Glomerular visceral epithelial cell (primary cell): Measurements from ENCODE around the gene LGR5.
A peak's percentile ranks its signal among the peaks of the same experiment; 100 is the strongest.

Source experiments
- DNase-seq: peaks from one replicate; pipeline ENCODE4 v3.0.0-alpha.2; 2016; ENCODE audit errors: extremely low spot score

The LGR5 gene, protein sequence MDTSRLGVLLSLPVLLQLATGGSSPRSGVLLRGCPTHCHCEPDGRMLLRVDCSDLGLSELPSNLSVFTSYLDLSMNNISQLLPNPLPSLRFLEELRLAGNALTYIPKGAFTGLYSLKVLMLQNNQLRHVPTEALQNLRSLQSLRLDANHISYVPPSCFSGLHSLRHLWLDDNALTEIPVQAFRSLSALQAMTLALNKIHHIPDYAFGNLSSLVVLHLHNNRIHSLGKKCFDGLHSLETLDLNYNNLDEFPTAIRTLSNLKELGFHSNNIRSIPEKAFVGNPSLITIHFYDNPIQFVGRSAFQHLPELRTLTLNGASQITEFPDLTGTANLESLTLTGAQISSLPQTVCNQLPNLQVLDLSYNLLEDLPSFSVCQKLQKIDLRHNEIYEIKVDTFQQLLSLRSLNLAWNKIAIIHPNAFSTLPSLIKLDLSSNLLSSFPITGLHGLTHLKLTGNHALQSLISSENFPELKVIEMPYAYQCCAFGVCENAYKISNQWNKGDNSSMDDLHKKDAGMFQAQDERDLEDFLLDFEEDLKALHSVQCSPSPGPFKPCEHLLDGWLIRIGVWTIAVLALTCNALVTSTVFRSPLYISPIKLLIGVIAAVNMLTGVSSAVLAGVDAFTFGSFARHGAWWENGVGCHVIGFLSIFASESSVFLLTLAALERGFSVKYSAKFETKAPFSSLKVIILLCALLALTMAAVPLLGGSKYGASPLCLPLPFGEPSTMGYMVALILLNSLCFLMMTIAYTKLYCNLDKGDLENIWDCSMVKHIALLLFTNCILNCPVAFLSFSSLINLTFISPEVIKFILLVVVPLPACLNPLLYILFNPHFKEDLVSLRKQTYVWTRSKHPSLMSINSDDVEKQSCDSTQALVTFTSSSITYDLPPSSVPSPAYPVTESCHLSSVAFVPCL

DNA sequence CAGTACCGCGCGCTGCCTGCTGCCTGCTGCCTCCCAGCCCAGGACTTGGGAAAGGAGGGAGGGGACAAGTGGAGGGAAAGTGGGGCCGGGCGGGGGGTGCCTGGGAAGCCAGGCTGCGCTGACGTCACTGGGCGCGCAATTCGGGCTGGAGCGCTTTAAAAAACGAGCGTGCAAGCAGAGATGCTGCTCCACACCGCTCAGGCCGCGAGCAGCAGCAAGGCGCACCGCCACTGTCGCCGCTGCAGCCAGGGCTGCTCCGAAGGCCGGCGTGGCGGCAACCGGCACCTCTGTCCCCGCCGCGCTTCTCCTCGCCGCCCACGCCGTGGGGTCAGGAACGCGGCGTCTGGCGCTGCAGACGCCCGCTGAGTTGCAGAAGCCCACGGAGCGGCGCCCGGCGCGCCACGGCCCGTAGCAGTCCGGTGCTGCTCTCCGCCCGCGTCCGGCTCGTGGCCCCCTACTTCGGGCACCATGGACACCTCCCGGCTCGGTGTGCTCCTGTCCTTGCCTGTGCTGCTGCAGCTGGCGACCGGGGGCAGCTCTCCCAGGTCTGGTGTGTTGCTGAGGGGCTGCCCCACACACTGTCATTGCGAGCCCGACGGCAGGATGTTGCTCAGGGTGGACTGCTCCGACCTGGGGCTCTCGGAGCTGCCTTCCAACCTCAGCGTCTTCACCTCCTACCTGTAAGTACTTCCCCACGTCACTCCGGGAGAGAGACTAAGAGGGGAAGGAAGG lies at the start of gene LGR5:
TSS of gene LGR5 (plus strand) at position 186 of the 732 bp plus-strand sequence. CDS start at position 469, 283 bp downstream.
- DNase-seq, result peak; percentile 23

DNA sequence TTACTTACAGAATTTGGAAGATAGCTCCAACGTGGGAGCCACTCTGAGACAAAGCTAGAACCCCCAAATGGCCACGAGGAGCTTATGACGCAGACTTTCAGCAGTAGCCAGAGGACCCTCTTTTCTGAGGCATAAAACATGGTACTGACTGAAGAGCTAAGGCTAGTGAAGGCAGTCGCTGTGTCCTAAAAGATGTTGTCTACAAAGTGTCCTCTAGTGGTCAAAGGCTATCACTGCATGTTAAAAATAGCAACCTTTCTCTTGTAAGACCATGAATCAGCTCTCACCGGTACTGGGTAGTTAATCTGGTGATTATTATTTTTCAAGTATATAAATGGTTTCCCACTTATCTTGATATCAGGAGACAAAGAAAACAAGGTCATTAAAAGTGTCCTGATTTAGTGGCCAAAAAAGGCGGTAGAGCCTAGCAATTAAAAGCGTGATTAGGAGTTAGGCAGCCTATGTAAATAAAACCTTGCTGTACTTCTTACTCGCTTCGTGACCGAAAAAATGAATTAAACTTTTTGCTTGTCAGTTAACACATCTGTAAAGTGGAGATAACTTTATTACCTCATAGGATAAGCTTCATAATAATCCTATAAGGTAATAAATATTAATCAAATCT lies 47.0 kb upstream of the LGR5 start:
- DNase-seq, result peak; percentile 58

DNA sequence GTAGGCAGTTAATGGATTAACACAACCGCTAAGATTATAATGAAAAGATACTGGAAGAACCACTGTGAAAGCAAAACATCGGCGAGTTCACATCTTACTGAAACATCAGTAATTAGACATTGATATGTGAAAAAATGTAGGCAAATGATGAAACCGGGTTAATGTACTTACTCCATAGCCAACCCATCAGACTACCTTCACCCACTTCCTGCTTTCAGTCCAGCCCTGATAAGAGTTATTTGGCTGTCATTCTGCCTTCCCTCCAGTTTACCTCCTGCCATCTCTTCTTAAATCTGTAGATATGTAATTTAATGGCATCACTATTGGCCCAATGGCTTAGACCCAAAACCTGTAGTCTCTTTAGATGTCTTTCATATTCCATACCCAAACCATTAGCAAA lies 46.0 kb upstream of the LGR5 start:
- DNase-seq, result no peak

DNA sequence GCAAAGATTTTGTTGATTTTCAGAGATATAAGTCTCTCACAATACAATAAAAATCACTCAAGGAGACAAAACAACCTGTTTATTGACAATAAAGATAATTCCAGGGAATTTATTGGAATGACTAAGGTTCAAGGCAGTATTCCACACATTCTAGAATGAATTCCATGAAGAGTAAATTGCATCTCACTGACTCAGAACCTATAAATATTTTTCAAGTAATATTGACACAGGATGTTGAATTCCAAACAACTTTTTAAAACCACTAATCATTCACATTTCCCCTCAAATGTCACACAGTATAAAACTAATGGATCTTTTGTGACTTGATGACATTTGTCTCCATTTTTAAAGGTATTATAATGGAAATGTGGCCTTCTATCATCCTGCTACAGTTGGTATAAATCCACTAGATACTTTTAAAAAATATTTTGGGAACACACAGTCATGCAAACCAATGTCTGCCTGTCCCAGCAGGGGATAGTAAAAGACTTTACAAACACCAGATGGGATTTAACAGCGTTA lies 42.1 kb upstream of the LGR5 start:
- DNase-seq, result no peak

DNA sequence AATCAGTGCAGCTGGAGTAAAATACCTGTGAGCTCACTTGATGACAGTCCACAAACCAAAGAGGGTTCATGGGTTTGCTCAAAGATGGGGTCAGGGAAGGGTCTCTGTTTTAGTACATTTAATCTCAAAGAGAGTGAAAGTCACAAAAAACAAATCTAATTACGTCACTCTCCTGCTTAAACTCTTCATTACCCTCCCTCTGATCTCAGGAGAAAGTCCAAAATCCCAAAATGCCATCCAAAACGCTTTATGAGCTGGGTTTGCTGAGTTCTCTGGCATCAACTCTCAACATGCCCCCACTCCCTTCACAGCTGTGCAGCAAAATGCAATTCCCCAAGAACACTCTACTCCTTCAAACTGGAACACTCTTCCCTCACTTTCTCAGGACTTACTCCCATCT lies 40.4 kb upstream of the LGR5 start:
- DNase-seq, result no peak

DNA sequence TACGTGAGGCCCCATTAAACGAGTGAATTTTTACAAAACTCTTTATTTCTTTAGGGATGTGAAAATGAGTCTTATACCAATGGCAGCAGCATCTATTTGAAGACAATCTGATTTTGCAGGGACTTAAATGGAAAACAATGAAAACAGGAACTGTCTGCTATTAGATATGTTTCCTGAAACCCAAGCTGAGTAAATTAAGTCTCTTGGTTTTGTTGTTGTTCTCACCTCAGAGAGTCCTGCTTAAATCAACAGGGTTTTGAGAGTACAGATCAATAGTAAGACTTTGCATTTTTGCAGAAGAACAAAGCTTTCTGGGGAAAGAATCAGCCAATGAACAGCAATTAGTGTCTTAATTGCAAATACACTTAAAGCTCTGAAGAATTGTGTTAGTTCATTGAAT lies 39.1 kb upstream of the LGR5 start:
- no peak for DNase-seq

DNA sequence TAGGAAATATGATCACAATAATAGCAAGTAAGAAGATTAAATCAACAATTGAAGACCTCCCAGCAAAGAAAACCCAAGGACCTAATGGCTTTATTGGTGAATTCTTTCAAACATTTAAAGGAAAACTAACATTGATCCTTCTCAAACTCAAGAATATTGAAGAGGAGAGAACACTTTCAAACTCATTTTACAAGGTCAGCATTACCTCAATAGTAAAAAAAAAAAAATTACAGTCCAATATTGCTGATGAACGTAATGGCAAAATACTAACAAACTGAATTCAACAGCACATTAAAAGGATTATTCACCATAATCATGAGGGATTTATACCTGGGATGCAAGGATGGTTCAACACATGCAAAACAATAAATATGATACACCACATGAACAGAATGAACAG lies 33.7 kb upstream of the LGR5 start:
- no peak for DNase-seq

DNA sequence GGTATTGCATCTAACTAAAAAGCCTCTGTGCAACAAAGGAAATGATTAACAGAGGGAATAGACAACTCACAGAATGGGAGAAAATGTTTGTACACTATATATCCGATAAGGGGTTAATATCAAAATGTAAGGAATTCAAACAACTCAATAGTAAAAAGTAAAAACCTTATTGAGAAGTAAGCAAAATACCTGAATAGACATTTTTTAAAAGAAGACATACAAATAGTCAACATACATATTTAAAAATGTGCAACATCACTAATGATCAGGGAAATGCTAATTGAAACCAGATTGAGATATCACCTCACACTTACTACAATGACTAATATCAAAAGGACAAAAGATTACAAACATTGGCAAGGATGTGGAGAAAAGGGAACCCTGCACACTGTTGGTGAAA lies 31.9 kb upstream of the LGR5 start:
- no peak for DNase-seq

DNA sequence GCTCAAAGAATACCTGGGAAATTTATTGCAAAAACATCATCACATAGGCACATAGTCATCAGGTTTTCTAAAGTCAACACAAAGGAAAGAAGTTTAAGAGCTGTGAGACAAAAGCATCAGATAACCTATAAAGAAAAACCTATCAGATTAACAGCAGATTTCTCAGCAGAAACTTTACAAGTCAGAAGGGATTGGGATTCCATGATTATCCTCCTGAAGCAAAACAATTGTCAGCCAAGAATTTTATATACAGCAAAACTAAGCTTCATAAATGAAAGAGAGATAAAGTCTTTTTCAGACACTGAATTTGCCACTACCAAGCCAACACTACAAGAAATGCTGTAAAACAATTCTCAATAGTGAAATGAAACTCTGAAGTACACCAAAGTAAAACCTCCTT lies 28.8 kb upstream of the LGR5 start:
- DNase-seq, result no peak

DNA sequence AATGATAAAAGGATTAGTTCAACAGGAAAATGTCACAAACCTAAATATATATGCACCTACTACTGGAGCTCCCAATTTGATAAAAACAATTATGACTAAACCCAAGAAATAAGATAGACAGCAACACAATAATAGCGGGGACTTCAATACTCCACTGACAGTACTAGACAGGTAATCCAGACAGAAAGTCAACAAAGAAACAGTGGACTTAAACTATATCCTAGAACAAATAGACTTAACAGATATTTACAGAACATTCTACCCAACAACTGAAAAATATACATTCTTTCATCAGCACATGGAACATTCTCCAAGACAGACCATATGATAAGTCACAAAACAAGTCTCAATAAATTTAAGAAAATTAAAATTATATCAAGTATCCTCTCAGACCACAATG lies 28.0 kb upstream of the LGR5 start:
- DNase-seq, result no peak

DNA sequence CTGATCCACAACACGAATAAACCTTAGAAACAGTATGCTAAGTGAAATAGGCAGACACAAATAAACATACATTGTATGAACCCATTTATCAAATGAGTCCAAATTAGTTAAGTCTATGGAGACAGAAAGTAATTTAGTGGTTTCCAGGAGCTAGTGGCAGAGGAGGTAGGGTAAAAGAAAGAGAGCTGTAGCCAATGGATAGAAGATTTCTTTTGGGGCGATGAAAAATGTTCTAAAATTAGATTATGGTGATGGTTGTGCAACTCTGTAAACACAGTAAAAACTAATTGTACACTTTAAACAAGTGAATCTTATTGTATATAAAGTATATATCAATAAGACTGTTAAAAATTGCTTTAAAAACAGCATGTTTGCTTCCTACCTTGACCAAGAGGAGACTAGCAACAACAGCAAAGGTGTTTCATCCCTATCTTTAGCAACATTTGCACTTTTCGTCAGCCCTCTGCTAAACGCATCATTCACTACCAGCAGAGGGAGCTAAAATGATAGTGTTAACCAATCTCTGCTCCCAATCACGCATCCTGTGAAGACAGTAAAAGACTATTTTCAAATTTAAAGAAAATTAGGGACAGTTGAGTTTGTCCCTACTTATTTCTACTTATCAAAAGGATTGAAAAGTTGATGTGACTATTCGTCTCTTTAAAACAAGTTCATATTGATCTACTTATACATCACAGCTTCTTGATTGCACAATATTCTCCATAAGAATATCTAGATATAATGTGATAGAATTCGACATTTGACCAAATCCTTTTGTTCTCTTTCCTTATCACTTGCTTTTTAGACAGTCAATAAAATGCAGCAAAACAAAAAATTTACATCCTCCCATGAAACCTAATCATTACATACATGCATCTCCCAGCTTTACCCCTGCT lies 24.0 kb upstream of the LGR5 start:
- DNase-seq, result peak; percentile 45

DNA sequence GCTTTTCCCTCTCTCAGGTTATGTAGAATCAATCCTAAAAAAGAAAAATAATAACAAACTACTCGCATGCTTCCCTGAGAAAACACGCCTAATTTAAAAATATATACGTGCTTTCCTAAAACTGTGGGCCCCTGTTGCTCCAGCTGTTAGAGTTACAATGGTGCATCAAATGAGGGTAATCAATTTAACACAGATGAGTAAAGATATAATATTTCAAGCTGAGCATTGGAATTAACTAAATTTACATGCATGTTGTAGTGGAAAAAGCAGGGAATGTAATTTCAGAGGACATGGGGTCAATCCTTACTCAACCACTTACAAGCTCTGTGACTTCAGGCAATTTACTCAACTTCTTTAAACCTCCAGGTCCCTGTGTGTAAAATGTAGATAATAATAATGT lies 22.4 kb upstream of the LGR5 start:
- DNase-seq, result no peak

DNA sequence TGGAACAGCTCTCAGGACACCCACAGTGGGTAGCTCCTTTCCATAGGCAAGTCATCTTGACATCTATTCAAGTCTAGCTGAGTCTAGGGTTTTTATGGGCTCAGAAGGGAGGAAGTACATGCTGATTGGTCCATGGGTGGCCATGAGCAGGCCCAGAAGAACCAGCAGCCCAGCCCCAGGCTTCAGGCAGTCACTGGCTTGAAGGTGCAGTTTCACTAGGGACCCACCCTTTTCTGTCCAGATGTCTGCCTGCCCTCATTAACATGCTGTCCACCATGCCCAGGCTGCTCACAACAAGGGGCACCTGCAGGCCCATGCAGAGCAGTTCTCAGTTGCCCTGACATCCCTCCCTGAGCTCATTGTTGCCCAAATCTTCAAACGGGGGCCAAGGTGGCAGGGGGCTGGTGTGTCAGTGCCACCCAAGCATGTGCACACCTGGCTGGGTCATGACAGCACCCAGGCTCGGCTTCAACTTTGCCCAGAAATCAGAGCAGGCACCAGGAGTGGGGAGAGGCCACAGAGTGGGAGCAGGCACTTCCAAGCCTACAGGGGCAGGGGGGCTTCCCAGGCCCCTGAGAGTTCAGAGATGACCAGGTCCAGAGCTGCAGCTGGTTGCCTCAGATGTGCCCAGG lies 18.7 kb upstream of the LGR5 start:
- no peak for DNase-seq

DNA sequence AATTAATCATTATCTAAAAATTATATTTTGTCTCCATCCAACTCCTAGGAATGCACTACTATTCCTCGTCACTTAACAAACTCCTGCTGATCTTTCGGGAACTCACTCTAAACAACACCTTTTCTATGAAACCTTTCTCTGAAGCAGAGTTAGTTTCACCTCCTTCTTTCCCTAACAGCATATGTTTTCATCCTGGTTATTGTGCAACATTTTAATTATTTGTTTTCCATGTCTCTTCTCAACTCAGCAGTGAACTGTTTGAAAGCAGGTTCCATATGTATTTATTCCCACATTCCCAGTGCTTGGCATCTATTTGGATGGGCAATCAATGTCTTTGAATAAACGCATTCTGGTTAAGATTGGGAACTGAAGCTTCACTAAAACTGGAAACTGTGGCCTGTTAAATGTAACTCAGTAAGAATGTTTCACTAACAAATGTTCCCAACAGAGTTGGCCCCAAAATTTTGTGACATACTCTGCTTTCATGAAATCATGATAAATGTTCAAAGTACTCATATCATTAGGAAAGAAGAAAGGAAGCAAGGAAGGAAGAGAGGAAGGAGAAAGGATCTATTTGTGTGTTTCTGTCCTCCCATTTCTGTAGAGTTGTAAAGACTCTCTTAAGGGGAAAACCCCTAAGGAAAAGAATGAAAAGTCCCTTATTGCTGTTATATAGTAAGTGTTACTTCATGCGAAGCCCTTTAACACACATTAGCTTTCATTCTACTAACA lies 13.9 kb upstream of the LGR5 start:
- DNase-seq, result no peak

DNA sequence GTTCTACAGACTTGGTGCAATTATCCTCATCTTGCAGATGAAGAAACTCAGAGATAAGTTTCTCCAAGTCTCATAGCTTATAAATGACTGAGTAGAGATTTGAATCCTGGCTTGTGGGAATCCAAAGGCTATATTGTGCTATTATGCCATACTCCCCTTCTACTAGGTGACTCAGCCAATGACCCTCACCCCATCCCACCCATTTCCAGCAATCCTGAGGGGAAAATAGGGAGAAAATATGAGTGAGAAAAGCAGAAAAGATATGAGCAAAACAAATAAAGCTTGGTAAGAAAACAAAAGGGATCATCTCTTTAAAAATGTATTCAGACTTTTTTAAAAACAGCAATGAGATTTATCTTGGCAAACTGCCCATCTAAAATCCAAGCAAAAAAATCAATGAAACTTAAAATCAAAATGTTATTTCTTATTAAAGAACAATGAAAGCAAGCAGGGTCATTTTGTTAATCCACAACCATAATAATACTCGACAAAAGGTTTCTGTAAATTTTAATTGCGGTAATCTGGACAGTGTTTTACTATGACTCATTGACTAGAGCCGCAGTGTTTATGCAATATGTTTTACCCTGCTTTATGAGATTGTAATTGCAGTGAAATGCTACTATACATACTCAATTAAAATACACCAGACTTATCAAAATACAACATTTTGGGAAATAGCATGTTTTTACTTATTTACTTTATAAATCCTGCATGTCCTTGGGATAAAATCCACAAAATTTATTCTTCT lies 13.1 kb upstream of the LGR5 start:
- DNase-seq, result no peak

DNA sequence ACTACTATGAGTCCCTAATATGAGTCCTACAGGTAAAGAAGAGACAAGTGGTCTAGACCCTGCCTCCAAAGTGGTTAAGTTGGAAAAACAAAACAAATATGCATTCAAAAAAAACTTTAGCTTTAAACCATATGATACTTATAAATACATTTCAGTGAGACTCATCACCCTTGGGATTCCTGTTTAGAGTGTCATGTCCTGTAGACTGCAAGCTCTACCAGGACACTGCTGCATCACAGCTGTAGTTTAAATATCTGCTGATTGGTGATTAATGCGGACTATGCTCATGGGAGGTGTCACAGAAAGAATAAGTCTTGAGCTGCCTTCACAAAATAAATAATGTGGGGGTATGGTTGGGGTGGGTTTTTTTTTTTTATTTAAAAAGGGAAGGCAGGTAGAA lies 8.8 kb upstream of the LGR5 start:
- DNase-seq, result no peak

DNA sequence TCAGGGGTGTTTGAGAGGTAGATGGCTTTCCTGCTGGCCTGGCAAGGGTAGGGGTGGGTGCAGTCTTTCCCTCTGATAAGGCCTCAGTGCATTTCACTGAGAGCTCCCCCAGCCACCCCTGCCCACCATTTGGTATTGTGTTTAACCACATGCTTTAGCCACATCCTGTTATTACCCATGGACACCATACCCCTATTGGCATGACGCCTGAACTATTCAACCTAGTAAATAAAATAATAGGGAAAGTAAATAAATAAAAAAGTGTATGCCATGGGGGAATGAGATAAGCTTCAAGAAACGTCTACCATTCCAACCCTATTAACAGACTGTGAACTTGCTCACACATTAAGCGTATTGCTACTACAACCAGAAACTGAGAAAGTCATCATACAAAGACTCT lies 7.6 kb upstream of the LGR5 start:
- no peak for DNase-seq

DNA sequence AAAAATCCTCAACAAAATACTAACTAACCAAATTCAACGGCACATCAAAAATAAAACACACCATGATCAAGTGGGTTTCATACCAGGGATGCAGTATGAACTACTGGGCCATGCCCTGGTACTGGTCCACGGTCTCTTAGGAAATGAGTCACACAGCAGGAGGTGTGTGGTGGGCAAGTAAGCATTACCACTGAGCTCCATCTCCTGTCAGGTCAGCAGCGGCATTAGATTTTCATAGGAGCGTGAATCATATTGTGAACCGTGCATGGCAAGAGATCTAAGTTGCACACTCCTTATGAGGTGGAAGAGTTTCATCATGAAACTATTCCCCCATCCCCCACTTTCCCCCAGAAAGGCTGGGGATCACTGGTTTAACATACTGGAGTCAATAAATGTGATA lies 6.7 kb upstream of the LGR5 start:
- DNase-seq, result peak; percentile 60

DNA sequence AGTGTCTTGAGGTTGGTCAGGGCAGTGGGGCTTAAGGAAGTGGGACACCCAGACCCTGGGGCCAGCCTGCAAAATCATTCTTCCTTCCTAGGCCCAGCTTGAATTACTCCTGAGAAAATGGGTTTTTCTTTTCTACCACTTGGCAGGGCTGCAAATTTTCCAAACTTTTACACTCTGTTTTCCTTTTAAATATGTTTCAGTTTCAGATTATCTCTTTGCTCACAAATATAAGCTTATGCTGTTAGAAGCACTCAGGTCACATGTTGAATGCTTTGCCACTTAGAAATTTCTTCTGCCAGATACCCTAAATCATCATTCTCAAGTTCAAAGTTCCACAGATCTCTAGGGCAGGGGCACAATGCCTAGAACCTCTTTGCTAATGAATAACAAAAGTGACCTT lies 2.9 kb upstream of the LGR5 start:
- DNase-seq, result no peak
